SJSA1 (cell line): ENCODE measurements around the gene SFXN1. TPM values are rescaled to one million over a fixed set of nuclear protein-coding genes. Genes with fewer than 3 reads are reported as not detected.

Source experiments
- DNase-seq, 2 experiments: peaks; one replicate each; pipeline ENCODE4 v3.0.0-alpha.2; 2015 to 2020; ENCODE audit warnings: low spot score in 2 of 2, low read depth in 1 of 2
- H3K27ac ChIP-seq: fragments of 250-450 bp; sonication (Bioruptor Pico); 2 replicates; pipeline ENCODE4 v1.5.1; 2020; ENCODE audit warnings: mild to moderate bottlenecking, moderate library complexity
- H3K27me3 ChIP-seq: fragments of 250-450 bp; sonication (Bioruptor Pico); replicated peaks from 2 replicates; pipeline ENCODE4 v1.5.1; 2020; ENCODE audit warnings: mild to moderate bottlenecking, moderate library complexity
- H3K36me3 ChIP-seq: fragments of 250-450 bp; sonication (Bioruptor Pico); 2 replicates; pipeline ENCODE4 v1.5.1; 2020; ENCODE audit warnings: mild to moderate bottlenecking
- H3K4me1 ChIP-seq: fragments of 250-450 bp; sonication (Bioruptor Pico); replicated peaks from 2 replicates; pipeline ENCODE4 v1.6.1; 2021; ENCODE audit warnings: mild to moderate bottlenecking
- H3K4me3 ChIP-seq: fragments of 250-450 bp; sonication (Bioruptor Pico); 2 replicates; pipeline ENCODE4 v1.5.1; 2020; ENCODE audit warnings: mild to moderate bottlenecking
- H3K9me3 ChIP-seq: fragments of 250-450 bp; sonication (Bioruptor Pico); replicated peaks from 2 replicates; pipeline ENCODE4 v1.5.1; 2020; ENCODE audit warnings: mild to moderate bottlenecking
- total RNA-seq: library from RNA; depleted of rRNA; stranded (reverse); fragments of >200 nt; shearing (Covaris generic); gene quantifications from 2 replicates; pipeline ENCODE4 v1.2.3, GENCODE V29; 2014

Gene SFXN1
- total RNA-seq, 1 experiment from 2014 or later = 207 TPM

- Histone ChIP-seq H3K36me3 (no peaks in the 10 kb centered on the region), H3K27ac (no peak overlapping the region), H3K9me3 (no peaks in the 10 kb centered on the region), H3K4me1 (no peaks in the 10 kb centered on the region), H3K27me3 (peaks cover 3% of the 10 kb centered on the region), H3K4me3 (no peak overlapping the region)
- no peak for DNase-seq
These were observed 64.5 kb downstream of the SFXN1 start for GRCh38 chr5:175542966-175543235.

GRCh38 chr5:175544108-175544511 is 65.8 kb downstream of the SFXN1 start:
- no peak for DNase-seq
- Histone ChIP-seq H3K4me1 (no peaks in the 10 kb centered on the region), H3K9me3 (no peaks in the 10 kb centered on the region), H3K27me3 (peaks cover 4% of the 10 kb centered on the region), H3K4me3 (no peak overlapping the region), H3K36me3 (no peaks in the 10 kb centered on the region), H3K27ac (no peak overlapping the region)

- Histone ChIP-seq H3K27ac (no peak overlapping the region), H3K27me3 (peaks cover 4% of the 10 kb centered on the region), H3K9me3 (no peaks in the 10 kb centered on the region), H3K4me3 (no peak overlapping the region), H3K4me1 (no peaks in the 10 kb centered on the region), H3K36me3 (no peaks in the 10 kb centered on the region)
- DNase-seq = no peak
These were observed 66.2 kb downstream of the SFXN1 start for GRCh38 chr5:175544586-175544985.

- Histone ChIP-seq H3K27ac (no peak overlapping the region), H3K27me3 (peaks cover 4% of the 10 kb centered on the region), H3K36me3 (no peaks in the 10 kb centered on the region)
These were observed 69.5 kb downstream of the SFXN1 start for GRCh38 chr5:175547842-175548241.

GRCh38 chr5:175548626-175549311 is 70.4 kb downstream of the SFXN1 start:
- Histone ChIP-seq H3K4me1 (no peaks in the 10 kb centered on the region), H3K4me3 (no peak overlapping the region), H3K9me3 (no peaks in the 10 kb centered on the region), H3K36me3 (no peaks in the 10 kb centered on the region), H3K27ac (no peak overlapping the region), H3K27me3 (peaks cover 4% of the 10 kb centered on the region)
- no peak for DNase-seq

More at GRCh38 chr5:175547842-175548241, 69.5 kb downstream of the SFXN1 start:
- Histone ChIP-seq H3K4me1 (no peaks in the 10 kb centered on the region), H3K4me3 (no peak overlapping the region), H3K9me3 (no peaks in the 10 kb centered on the region)
- no peak for DNase-seq

GRCh38 chr5:175550055-175550805 is 71.9 kb downstream of the SFXN1 start:
- Histone ChIP-seq H3K9me3 (no peaks in the 10 kb centered on the region), H3K27ac (no peak overlapping the region), H3K27me3 (peaks cover 9% of the 10 kb centered on the region; the same call in 1 of the 2 replicates), H3K36me3 (no peaks in the 10 kb centered on the region), H3K4me3 (no peak overlapping the region), H3K4me1 (no peaks in the 10 kb centered on the region)
- no peak for DNase-seq

- Histone ChIP-seq H3K27me3 (peaks cover 9% of the 10 kb centered on the region; the same call in 1 of the 2 replicates), H3K9me3 (no peaks in the 10 kb centered on the region), H3K27ac (no peak overlapping the region), H3K4me1 (no peaks in the 10 kb centered on the region), H3K36me3 (no peaks in the 10 kb centered on the region), H3K4me3 (no peak overlapping the region)
- no peak for DNase-seq
These were observed 72.9 kb downstream of the SFXN1 start for GRCh38 chr5:175551266-175551665.

- Histone ChIP-seq H3K4me1 (no peaks in the 10 kb centered on the region), H3K27me3 (peaks cover 5% of the 10 kb centered on the region; the same call in 1 of the 2 replicates), H3K9me3 (no peaks in the 10 kb centered on the region), H3K36me3 (no peaks in the 10 kb centered on the region), H3K27ac (no peak overlapping the region), H3K4me3 (no peak overlapping the region)
- peak in 1 of 2 experiments; percentile 7 for DNase-seq
These were observed 75.9 kb downstream of the SFXN1 start for GRCh38 chr5:175554296-175554695.

GRCh38 chr5:175555168-175555785 is 76.9 kb downstream of the SFXN1 start:
- no peak overlapping the region for H3K27ac ChIP-seq
- no peaks in the 10 kb centered on the region for H3K4me1 ChIP-seq
- no peaks in the 10 kb centered on the region for H3K36me3 ChIP-seq
- no peak overlapping the region for H3K4me3 ChIP-seq
- peak in 1 of 2 experiments; percentile 9 for DNase-seq
- H3K9me3 ChIP-seq = no peaks in the 10 kb centered on the region
- H3K27me3 ChIP-seq = peaks cover 5% of the 10 kb centered on the region; the same call in 1 of the 2 replicates

- peaks cover 5% of the 10 kb centered on the region; the same call in 1 of the 2 replicates for H3K27me3 ChIP-seq
- H3K27ac ChIP-seq = no peak overlapping the region
- H3K36me3 ChIP-seq = no peaks in the 10 kb centered on the region
- no peaks in the 10 kb centered on the region for H3K4me1 ChIP-seq
- no peaks in the 10 kb centered on the region for H3K9me3 ChIP-seq
- peak in 1 of 2 experiments; percentile 33 for DNase-seq
- H3K4me3 ChIP-seq = no peak overlapping the region
These were observed 78.4 kb downstream of the SFXN1 start for GRCh38 chr5:175556794-175557193.

GRCh38 chr5:175557778-175558177 is 79.4 kb downstream of the SFXN1 start:
- Histone ChIP-seq H3K4me3 (no peak overlapping the region), H3K36me3 (no peaks in the 10 kb centered on the region), H3K9me3 (no peaks in the 10 kb centered on the region), H3K4me1 (no peaks in the 10 kb centered on the region), H3K27me3 (peaks cover 5% of the 10 kb centered on the region; the same call in 1 of the 2 replicates), H3K27ac (no peak overlapping the region)
- DNase-seq = peak in 1 of 2 experiments; percentile 32

GRCh38 chr5:175558801-175559480 is 80.6 kb downstream of the SFXN1 start:
- DNase-seq = no peak
- Histone ChIP-seq H3K36me3 (no peaks in the 10 kb centered on the region), H3K4me3 (no peak overlapping the region), H3K27ac (no peak overlapping the region), H3K9me3 (no peaks in the 10 kb centered on the region), H3K4me1 (no peaks in the 10 kb centered on the region), H3K27me3 (peaks cover 5% of the 10 kb centered on the region; the same call in 1 of the 2 replicates)

- Histone ChIP-seq H3K27me3 (peaks cover 4% of the 10 kb centered on the region; the same call in 1 of the 2 replicates), H3K36me3 (no peaks in the 10 kb centered on the region), H3K27ac (no peak overlapping the region), H3K9me3 (no peaks in the 10 kb centered on the region), H3K4me3 (no peak overlapping the region), H3K4me1 (no peaks in the 10 kb centered on the region)
- no peak for DNase-seq
These were observed 81.7 kb downstream of the SFXN1 start for GRCh38 chr5:175560011-175560410.
